NCI-H524 treated with DMSO at 0.1 percent for 48 hours (cell line): ENCODE results near the gene STN1.
"Not testable (repeated sequence)": the region's sequence is repeated elsewhere in the genome, so short reads cannot be mapped to it uniquely, and the experiment has no call there.

ENCODE experiments used
- DNase-seq: peaks from one replicate; lab custom pipeline; 2025; lab: John Stamatoyannopoulos, UW

Gene STN1

GRCh38 chr10:103859161-103860086 is 58.6 kb downstream of the STN1 start:
- DNase-seq, result no peak

GRCh38 chr10:103858360-103858759 is 59.6 kb downstream of the STN1 start:
- no peak for DNase-seq

GRCh38 chr10:103856797-103857170 is 61.2 kb downstream of the STN1 start:
- DNase-seq, result no peak

GRCh38 chr10:103855852-103856796 is 61.9 kb downstream of the STN1 start:
- DNase-seq, result no peak

- no peak for DNase-seq
Measured at GRCh38 chr10:103855424-103855823, 62.6 kb downstream of the STN1 start, which contains the start of gene SH3PXD2A. SH3PXD2A (minus strand) TSS chr10:103855576; CDS start chr10:103855266, 310 bp downstream.

GRCh38 chr10:103854686-103855391 is 63.1 kb downstream of the STN1 start:
- no peak for DNase-seq

GRCh38 chr10:103854265-103854685 is 63.7 kb downstream of the STN1 start:
- no peak for DNase-seq

- DNase-seq, result no peak
Measured at GRCh38 chr10:103853428-103854264, 64.3 kb downstream of the STN1 start.

GRCh38 chr10:103852856-103853255 is 65.1 kb downstream of the STN1 start:
- no peak for DNase-seq

- no peak for DNase-seq
Measured at GRCh38 chr10:103852189-103852711, 65.7 kb downstream of the STN1 start.

GRCh38 chr10:103851261-103851660 is 66.7 kb downstream of the STN1 start:
- DNase-seq, result no peak

- DNase-seq, result no peak
Measured at GRCh38 chr10:103850572-103850895, 67.5 kb downstream of the STN1 start.

- no peak for DNase-seq
Measured at GRCh38 chr10:103849880-103850571, 68.0 kb downstream of the STN1 start.

GRCh38 chr10:103849212-103849877 is 68.6 kb downstream of the STN1 start:
- no peak for DNase-seq

- no peak for DNase-seq
Measured at GRCh38 chr10:103847909-103848468, 70.0 kb downstream of the STN1 start.

GRCh38 chr10:103847346-103847745 is 70.6 kb downstream of the STN1 start:
- DNase-seq, result no peak

- DNase-seq, result no peak
Measured at GRCh38 chr10:103845972-103846371, 72.0 kb downstream of the STN1 start.

- not testable (repeated sequence) for DNase-seq
Measured at GRCh38 chr10:103845346-103845745, 72.6 kb downstream of the STN1 start.

GRCh38 chr10:103843854-103844570 is 74.0 kb downstream of the STN1 start:
- DNase-seq, result no peak
